ENCODE data around the gene PRIMPOL. TPM values are rescaled to one million over a fixed set of nuclear protein-coding genes. Genes with fewer than 3 reads are reported as not detected.
A peak's percentile ranks its signal among the peaks of the same experiment; 100 is the strongest.

The PRIMPOL gene
- total and polyA plus RNA-seq, 9 of the 15 experiments (the other 6 are each of a cell fraction or from before 2014, with no cell fraction given) = 11.0 to 32.0 (median 16.1) TPM

- TF ChIP-seq E2F8 (IDR thresholded peaks at IDR 0.05; ENCODE audit: low read depth, partially characterized antibody) (no peak), HDAC2 (IDR thresholded peaks at IDR 0.05) (peak; percentile 97), NELFE (IDR thresholded peaks at IDR 0.05; ENCODE audit: insufficient read depth, insufficient read length) (no peak), CHCHD3 (CRISPR knock-in tag; IDR thresholded peaks at IDR 0.05) (no peak), GATAD2B (IDR thresholded peaks at IDR 0.05; ENCODE audit: borderline replicate concordance) (peak; percentile 75), RAD51 (IDR thresholded peaks at IDR 0.05; ENCODE audit: borderline replicate concordance, low read depth) (peak; percentile 27; the same call in 1 of the 2 replicates), ZBED1 (IDR thresholded peaks at IDR 0.05) (peak; percentile 89; the same call in 1 of the 2 replicates), ZZZ3 (IDR thresholded peaks at IDR 0.05) (no peak), CSDE1 (IDR thresholded peaks at IDR 0.05) (no peak), ETV5 (CRISPR knock-in tag; IDR thresholded peaks at IDR 0.05; ENCODE audit: low read depth) (peak; percentile 80), ETV6 (IDR thresholded peaks at IDR 0.05; ENCODE audit: borderline replicate concordance in 1 of 2, low read depth in 2 of 2, low read length in 1 of 2) (peak in 1 of 2 experiments; percentile 81; a peak in 2 of 4 replicates), ETV6 (CRISPR knock-in tag; IDR thresholded peaks at IDR 0.05; ENCODE audit: borderline replicate concordance) (no peak), IRF9 (tag; IDR thresholded peaks at IDR 0.05) (peak; percentile 27; the same call in 1 of the 2 replicates), HDAC6 (IDR thresholded peaks at IDR 0.05; ENCODE audit: low read depth, low read length) (no peak), CREB1 (IDR thresholded peaks at IDR 0.05) (peak; percentile 66; the same call in 1 of the 2 replicates), CREB1 (CRISPR knock-in tag; IDR thresholded peaks at IDR 0.05) (no peak), EWSR1 (IDR thresholded peaks at IDR 0.05; ENCODE audit: borderline replicate concordance, low read depth, partially characterized antibody) (no peak), NR2C2 (CRISPR knock-in tag; IDR thresholded peaks at IDR 0.05) (no peak), NR2C2 (tag; IDR thresholded peaks at IDR 0.05) (peak; percentile 45; the same call in 1 of the 2 replicates), MXD1 (CRISPR knock-in tag; IDR thresholded peaks at IDR 0.05; ENCODE audit: borderline replicate concordance, poor library complexity, severe bottlenecking) (no peak), ZNF184 (CRISPR knock-in tag; IDR thresholded peaks at IDR 0.05) (no peak), ZNF41 (CRISPR knock-in tag; conservative IDR thresholded peaks at IDR 0.05) (no peak), ZNF717 (CRISPR knock-in tag; IDR thresholded peaks at IDR 0.05) (no peak), RBM15 (IDR thresholded peaks at IDR 0.05; ENCODE audit: insufficient read depth, low read length) (no peak), HDAC8 (tag; IDR thresholded peaks at IDR 0.05) (no peak), SAP30 (IDR thresholded peaks at IDR 0.05; ENCODE audit: borderline replicate concordance, insufficient read depth, low read depth, low read length, poor library complexity, severe bottlenecking) (no peak), KAT8 (IDR thresholded peaks at IDR 0.05; ENCODE audit: low read depth) (no peak)
Measured at GRCh38 chr4:184684491-184685189, 35.1 kb downstream of the PRIMPOL start (continued).

All from K562 (cell line).